ENCODE data around the gene MSRB3.

MSRB3 gene

GRCh38 chr12:65324056-65324455, 45.6 kb downstream of the MSRB3 start:
- no peak for DNase-seq (ENCODE audit: low read depth in 1 of 2, low spot score in 1 of 2)

- no peak for DNase-seq (ENCODE audit: low read depth in 1 of 2, low spot score in 1 of 2)
Observed at GRCh38 chr12:65324551-65324950, 46.1 kb downstream of the MSRB3 start.

GRCh38 chr12:65325183-65325582, 46.7 kb downstream of the MSRB3 start:
- no peak for DNase-seq (ENCODE audit: low read depth in 1 of 2, low spot score in 1 of 2)

- no peak for DNase-seq (ENCODE audit: low read depth in 1 of 2, low spot score in 1 of 2)
Observed at GRCh38 chr12:65326616-65327015, 48.1 kb downstream of the MSRB3 start.

GRCh38 chr12:65327207-65328076, 49.0 kb downstream of the MSRB3 start:
- DNase-seq (ENCODE audit: low read depth in 1 of 2, low spot score in 1 of 2) = no peak

GRCh38 chr12:65329721-65330120, 51.2 kb downstream of the MSRB3 start:
- DNase-seq (ENCODE audit: low read depth in 1 of 2, low spot score in 1 of 2) = no peak

- no peak for DNase-seq (ENCODE audit: low read depth in 1 of 2, low spot score in 1 of 2)
Observed at GRCh38 chr12:65330331-65330730, 51.8 kb downstream of the MSRB3 start.

GRCh38 chr12:65331456-65331855, 53.0 kb downstream of the MSRB3 start:
- no peak for DNase-seq (ENCODE audit: low read depth in 1 of 2, low spot score in 1 of 2)

GRCh38 chr12:65333649-65334048, 55.2 kb downstream of the MSRB3 start:
- no peak for DNase-seq (ENCODE audit: low read depth in 1 of 2, low spot score in 1 of 2)

- no peak for DNase-seq (ENCODE audit: low read depth in 1 of 2, low spot score in 1 of 2)
Observed at GRCh38 chr12:65334521-65334920, 56.0 kb downstream of the MSRB3 start.

GRCh38 chr12:65335021-65335714, 56.7 kb downstream of the MSRB3 start:
- no peak for DNase-seq (ENCODE audit: low read depth in 1 of 2, low spot score in 1 of 2)

- DNase-seq (ENCODE audit: low read depth in 1 of 2, low spot score in 1 of 2) = no peak
Observed at GRCh38 chr12:65335981-65336380, 57.5 kb downstream of the MSRB3 start.

GRCh38 chr12:65339161-65339560, 60.7 kb downstream of the MSRB3 start:
- DNase-seq (ENCODE audit: low read depth in 1 of 2, low spot score in 1 of 2) = no peak

- DNase-seq (ENCODE audit: low read depth in 1 of 2, low spot score in 1 of 2) = no peak
Observed at GRCh38 chr12:65343230-65343629, 64.7 kb downstream of the MSRB3 start.

GRCh38 chr12:65343801-65344200, 65.3 kb downstream of the MSRB3 start:
- DNase-seq (ENCODE audit: low read depth in 1 of 2, low spot score in 1 of 2) = no peak

- no peak for DNase-seq (ENCODE audit: low read depth in 1 of 2, low spot score in 1 of 2)
Observed at GRCh38 chr12:65355461-65355860, 77.0 kb downstream of the MSRB3 start.

GRCh38 chr12:65362234-65363031, 84.0 kb downstream of the MSRB3 start:
- DNase-seq (ENCODE audit: low read depth in 1 of 2, low spot score in 1 of 2) = no peak

- DNase-seq (ENCODE audit: low read depth in 1 of 2, low spot score in 1 of 2) = no peak
Observed at GRCh38 chr12:65364046-65364445, 85.6 kb downstream of the MSRB3 start.

- no peak for DNase-seq (ENCODE audit: low read depth in 1 of 2, low spot score in 1 of 2)
Observed at GRCh38 chr12:65367396-65367795, 88.9 kb downstream of the MSRB3 start.

- DNase-seq (ENCODE audit: low read depth in 1 of 2, low spot score in 1 of 2) = no peak
Observed at GRCh38 chr12:65368055-65368454, 89.6 kb downstream of the MSRB3 start.

- DNase-seq (ENCODE audit: low read depth in 1 of 2, low spot score in 1 of 2) = no peak
Observed at GRCh38 chr12:65372574-65372973, 94.1 kb downstream of the MSRB3 start.

- no peak for DNase-seq (ENCODE audit: low read depth in 1 of 2, low spot score in 1 of 2)
Observed at GRCh38 chr12:65384240-65384639, 105.8 kb downstream of the MSRB3 start.

Data from activated T-helper 1 cell treated with anti-CD3 and anti-CD28 coated beads, Interleukin-2, amount 50 U/mL, for 16 hours (primary cell).